Stimulated activated CD8-positive, alpha-beta memory T cell treated with anti-CD3 and anti-CD28 coated beads, Interleukin-12 subunit alpha, Interleukin-12 subunit beta, amount 100 ng/mL, for 1 hour (primary cell): ENCODE measurements around the gene WDR1.
A peak's percentile ranks its signal among the peaks of the same experiment; 100 is the strongest.

Experiments
- DNase-seq: peaks from one replicate; pipeline ENCODE4 v3.0.0-alpha.2; 2020; ENCODE audit warnings: low read depth

Gene WDR1

GRCh38 chr4:10114147-10114546, 2.5 kb downstream of the WDR1 start:
- no peak for DNase-seq

- no peak for DNase-seq
These were observed 3.1 kb downstream of the WDR1 start for GRCh38 chr4:10113362-10114047.

GRCh38 chr4:10112658-10113284, 3.8 kb downstream of the WDR1 start:
- DNase-seq = no peak

- DNase-seq = no peak
These were observed 5.4 kb downstream of the WDR1 start for GRCh38 chr4:10111067-10111801.

GRCh38 chr4:10109995-10110670, 6.5 kb downstream of the WDR1 start:
- no peak for DNase-seq

- DNase-seq = no peak
These were observed 7.5 kb downstream of the WDR1 start for GRCh38 chr4:10108818-10109783.

DNA sequence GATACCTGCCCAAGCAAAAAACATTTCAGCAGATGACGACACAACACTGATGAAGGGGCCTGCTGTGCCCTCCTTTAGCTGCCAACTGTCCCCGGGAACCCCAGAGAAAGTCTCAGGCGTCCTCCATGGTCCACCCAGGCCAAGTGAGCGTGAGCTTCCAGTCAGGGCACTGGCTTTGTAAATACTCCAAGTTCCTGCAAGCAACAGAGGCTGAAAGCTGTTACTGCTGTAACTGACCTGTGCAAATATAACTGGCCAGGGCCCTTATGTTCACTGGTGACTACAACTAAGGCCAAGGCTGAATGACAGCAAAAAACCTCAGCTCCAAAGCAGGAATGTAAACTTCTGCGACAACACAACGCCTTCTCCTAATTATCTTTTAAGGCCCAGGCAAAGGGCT, 8.2 kb downstream of the WDR1 start:
- no peak for DNase-seq

DNA sequence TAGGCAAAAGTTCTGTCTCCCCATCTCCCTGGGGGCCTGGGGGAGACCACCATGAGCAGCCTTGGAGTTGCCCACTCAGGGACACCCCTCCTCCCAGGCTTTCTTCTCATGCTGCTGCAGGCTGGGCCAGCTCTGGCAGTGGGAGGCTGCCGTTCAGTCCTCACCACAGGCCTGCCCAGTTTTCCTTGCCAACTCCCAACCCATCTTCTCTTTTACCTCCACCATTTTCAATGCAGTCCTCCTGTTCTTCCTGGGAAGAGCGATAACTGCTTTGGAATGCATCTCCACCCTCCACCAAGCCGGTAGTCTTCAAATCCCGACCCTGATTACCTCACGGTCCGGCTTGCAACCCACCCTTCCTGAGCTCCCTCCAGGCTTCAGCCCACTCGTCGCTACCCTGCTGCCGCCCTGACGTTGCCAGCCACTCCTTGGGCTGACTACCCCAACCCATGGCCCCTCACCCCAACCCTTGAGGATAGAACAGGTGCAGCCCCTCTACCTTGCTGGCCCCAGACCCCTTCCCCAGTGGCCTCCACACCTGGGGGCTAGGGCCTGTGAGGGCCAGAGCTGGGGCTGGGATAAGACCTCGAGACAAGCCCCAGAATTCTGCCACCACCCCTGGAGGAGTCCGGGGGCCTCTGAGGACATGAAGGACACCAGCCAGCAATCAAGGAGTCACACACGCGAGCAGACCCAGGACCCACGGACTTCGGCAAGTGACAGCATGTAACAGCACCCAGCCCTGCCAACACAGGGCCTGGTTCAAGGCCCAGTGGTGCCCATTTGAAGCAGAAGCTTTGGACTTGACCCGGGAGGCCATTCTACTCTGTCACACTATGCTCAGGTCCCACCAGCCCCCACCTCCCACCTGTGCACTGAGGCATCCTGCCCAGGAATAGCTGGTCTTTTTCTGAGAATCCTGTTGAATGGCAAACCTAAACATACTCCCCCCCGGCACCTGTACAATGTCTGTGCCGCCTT, 9.2 kb downstream of the WDR1 start:
- DNase-seq = no peak

DNA sequence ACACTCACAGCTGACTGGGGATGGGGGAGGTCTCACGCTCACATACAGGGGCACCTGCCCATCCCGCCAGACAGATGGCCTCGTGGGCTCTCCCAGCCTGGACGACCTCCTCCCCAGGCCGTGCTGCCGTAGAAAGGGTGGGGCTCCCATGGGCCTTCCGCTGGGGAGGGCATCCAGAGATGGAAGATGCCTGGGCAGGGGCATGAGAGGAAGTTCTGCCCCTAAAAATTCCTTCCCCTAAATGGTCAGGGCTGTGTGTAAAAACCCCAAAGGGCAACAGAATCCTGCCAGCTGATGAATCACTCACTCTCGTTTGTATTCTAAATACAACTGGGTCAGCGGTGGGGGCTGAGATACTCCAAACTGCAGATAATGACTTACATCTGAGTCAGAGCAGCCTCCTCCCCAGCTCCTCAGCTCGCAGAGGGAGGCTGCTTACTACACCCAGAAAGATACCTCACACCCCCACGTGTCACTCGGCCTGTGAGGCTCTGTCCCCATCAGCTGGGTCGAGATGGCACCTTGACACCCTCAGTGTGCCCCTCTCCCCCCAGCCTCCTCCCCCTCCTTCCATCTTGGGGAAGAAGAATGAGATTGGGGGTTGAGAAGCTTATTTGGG, 10.1 kb downstream of the WDR1 start:
- DNase-seq = peak; percentile 63

DNA sequence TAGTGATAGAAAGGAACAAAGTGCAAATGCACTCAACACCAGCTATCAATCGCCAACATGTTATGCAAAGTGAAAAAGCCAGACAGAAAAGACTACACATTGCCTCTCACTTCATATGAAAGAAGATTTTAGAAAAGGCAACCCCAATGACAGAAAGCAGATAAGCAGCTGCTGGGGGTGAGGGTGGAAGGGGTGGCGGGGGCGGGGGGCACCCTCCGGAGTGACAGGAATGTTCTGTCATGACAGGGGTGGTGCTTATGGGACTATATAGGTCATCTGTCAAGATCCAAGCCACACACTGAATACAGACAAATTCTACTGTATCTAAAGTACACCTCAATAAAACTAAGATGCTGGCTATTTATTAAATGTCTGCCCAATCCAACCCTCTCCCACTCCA, 10.7 kb downstream of the WDR1 start:
- no peak for DNase-seq

DNA sequence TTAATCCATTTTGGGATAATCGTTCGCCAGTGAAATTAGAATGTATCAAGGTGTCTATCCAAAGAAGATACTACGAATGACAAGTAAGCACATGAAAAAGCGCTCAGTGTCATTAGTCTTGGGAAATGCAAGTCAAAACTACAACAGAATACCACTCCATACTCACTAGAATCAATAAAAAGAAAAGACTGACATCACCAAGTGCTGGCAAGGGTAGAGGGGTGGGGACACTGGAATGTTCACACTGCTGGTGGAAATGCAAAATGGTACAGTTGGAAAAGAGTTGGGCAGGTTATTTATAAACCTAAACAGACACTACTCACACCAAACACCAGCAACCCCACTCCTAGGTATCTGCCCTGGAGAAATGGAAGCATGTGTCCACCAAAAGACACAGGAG, 11.2 kb downstream of the WDR1 start:
- no peak for DNase-seq

DNA sequence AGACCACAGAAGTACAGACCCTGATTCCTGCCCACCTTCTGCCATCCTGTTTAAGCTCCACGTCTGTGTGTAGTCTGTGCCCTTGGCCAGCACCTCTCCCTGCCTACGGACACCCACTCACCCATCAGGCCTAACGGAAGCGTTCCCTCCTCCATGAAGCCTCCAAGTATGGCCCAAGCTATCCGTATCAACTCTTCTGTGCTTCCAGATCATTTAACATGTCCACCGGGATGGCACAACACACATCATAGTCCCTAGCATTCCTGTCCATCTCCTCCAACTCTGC, 11.7 kb downstream of the WDR1 start:
- no peak for DNase-seq

DNA sequence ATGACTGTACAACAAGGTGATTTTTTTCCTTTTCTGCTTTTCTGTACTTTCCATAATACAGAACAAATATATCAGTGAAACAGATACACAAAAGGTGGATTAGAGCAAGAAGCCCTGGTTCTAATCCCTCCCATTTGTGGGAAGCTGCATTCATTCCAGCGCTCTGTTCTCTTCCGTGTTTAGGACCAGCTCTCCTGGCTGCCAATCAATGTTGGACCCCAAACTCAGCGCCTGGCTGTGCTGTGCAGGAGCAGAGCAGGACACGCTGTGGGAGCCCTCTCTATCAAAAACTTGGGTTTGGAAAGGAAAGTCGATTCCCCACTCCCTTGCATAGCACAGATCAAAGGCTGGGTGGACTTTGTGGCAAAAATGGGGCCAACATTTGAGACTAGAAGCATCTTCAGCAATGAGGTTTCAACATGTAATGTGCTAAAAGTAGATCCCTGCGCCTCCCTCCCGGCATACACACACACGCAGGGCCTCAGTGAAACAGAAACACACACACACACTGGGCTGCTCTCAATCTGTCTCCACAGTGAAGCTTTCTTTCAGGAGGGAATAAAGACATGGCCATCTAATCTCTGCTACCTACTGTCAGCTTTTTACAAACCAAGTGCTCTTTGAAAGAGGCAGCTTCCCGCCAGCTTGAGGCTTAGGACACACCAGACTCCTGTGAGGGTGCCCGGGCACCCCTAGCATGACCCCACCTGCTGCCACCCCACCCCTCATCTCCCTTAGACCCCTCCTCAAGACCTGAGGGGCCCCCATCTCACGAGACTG, 12.2 kb downstream of the WDR1 start:
- no peak for DNase-seq

DNA sequence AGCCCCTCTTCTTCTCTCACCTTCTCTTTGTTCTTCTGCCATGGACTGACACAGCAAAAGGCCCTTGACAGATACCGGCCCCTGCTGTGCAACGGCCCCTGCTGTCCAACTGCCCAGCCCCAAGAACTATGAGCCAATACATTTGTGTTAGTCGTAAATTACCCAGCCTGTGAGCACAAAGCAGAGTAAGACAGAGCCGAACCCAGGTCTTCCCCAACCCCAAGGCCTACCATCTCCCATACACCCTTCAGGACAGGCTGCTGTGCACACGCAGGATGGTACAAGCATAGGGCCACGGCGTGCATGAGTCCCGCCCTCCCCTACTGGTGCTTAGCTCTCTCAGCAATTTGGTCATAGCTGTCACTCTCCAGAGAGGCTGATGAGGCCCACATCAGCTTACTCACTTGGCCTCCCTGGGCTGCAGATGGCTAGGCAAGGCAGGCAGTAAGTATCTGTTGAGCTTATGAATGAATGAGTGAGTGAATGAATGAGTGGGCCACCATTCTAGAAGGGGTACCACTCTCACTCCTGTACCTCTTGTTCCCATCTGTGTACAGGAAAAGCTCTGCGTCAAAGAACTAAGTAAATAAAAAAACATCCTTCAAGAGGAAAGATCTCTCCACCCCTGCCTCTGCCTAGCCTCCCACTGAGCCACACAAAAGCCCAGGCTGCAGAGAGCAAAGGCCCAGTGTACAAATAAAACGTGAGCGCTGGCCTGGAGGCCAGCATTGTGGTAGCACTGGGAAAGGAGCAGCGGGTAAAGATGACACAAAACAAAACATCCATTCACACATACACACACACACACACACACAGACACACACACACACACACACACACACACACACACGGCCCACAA, 13.9 kb downstream of the WDR1 start:
- no peak for DNase-seq

DNA sequence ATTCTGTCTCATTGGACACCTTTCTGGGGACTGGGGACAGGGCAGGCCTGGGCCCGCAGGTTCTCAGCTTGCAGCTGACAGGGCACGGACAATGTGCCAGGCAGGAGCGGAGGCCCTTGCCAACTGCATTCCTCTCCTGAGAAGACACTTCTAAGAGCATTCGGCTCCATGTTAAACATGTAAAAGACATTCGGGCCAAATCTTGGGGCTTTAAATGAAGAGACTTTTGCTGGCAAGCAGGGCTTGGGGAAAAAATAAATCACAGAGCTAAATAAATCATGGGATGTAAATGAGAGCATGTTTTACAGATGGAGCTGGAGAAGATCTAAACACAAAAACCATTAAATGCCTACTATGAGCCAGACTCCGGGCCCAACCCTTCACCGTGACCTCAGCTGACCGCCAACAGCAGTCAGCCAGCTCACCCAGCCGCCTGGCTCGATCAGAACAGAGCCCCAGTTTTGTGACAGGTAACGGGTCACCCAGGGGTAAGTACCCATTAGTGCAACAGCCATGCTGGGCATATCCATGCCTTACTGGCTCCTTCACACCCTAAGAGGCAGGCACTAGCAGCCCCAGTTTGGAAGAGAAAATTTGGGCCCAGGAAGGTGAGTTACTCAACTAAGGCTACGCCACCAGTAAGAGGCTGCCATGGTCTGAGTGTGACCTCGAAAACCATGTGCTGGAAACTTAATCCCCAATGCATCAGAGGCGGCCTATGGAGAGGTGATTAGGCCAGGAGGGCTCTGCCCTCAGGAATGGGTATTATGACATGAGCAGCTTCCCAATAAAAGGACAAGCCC, 14.7 kb downstream of the WDR1 start:
- no peak for DNase-seq

- DNase-seq = no peak
These were observed 15.8 kb downstream of the WDR1 start for GRCh38 chr4:10100734-10101216.
